Pancreas (tissue), 10 donors: ENCODE data around the gene HORMAD2. TPM values are rescaled to one million over a fixed set of nuclear protein-coding genes. Genes with fewer than 3 reads are reported as not detected.

Experiments used
- ATAC-seq, 4 donors: fragments of 200-7000 bp; cut with Tn5 transposase; one replicate each; pipeline versions ENCODE4 v1.8.0 to v1.9.1; 2020; ENCODE audit warnings: mild to moderate bottlenecking in 4 of 4, moderate library complexity in 4 of 4
- DNase-seq, 6 donors: peaks; one replicate each; pipeline ENCODE4 v3.0.0-alpha.2; 2020
- FAIRE-seq: peaks from 2 replicates; lab custom pipeline; 2012; peaks lifted over from hg19 to GRCh38; lab: Jason Lieb, UNC
- H3K27ac ChIP-seq, 4 donors: fragments of 200-600 bp; sonication (generic); 1 replicate in 3 of 4; 2 replicates in 1 of 4; pipeline versions ENCODE4 v1.5.0 to v1.8.0; 2020
- H3K27me3 ChIP-seq, 4 donors: fragments of 200-600 bp; one replicate each; pipeline ENCODE4 v1.8.0; 2021
- H3K36me3 ChIP-seq, 3 donors: fragments of 200-600 bp; sonication (generic) in 1 of 3; one replicate each; pipeline versions ENCODE4 v1.5.0 to v1.8.0; 2020 to 2021
- H3K4me1 ChIP-seq, 3 donors: fragments of 200-600 bp; one replicate each; pipeline ENCODE4 v1.8.0; 2021
- H3K4me3 ChIP-seq, 4 donors: fragments of 200-600 bp; sonication (generic) in 2 of 4; one replicate each; pipeline versions ENCODE4 v1.5.0 to v1.8.0; 2020 to 2021
- H3K9me3 ChIP-seq, 4 donors: fragments of 200-600 bp; one replicate each; pipeline ENCODE4 v1.8.0; 2021
- WGBS, 2 donors: extraction: QIAGEN DNeasy Blood & Tissue Kit; methylation state at CpG; one replicate each; pipeline ENCODE4 v1.1.7; 2013; 5-methylcytosine and 5-hydroxymethylcytosine counted together
- intact Hi-C, 3 donors: fragments of 100-400 bp; cut with DNase I; formaldehyde crosslinking; loops; one replicate each; pipeline versions ENCODE4 v1.11.1 to v1.14.2; 2022
- polyA plus RNA-seq, 2 donors: library from polyadenylated mRNA; stranded (reverse); fragments of 200-250 nt; gene quantifications; one replicate each; pipeline ENCODE4 v1.2.3, GENCODE V29; 2013
- total RNA-seq, 6 donors: library from RNA; stranded (reverse); fragmentation: NEBNext Ultra II Directional in 4 of 6; extraction: Animal tissue kit (Norgen Biotek cat#: 25700) in 4 of 6; gene quantifications; one replicate each; pipeline versions ENCODE4 v1.2.1 to v1.2.4, GENCODE V29; 2021 to 2023
- TF ChIP-seq, protein P1 (sequence below), 4 donors: fragments of 200-600 bp; sonication (generic) in 3 of 4; IDR thresholded peaks; one replicate each; pipeline versions ENCODE4 v1.5.0 to v1.8.0; 2021; ENCODE audit warnings: antibody characterized with exemption in 4 of 4
- donor health status: healthy with polysubstance abuse.
- donor health status: DM: no; HTN: no; CAD: no; lungs with moderate emphysema.
- donor health status: DM: no; HTN: no; CAD: no.
- donor health status: control.
- donor health status: control.
- donor health status: Bipolar disorder and iron deficiency.
- donor health status: DM: yes; HTN: yes; CAD: no.
- donor health status: DM: no; HTN: no; CAD: no.
- donor health status: DM: no; HTN: no; CAD: no.
- donor health status: DM: yes; HTN: yes; CAD: no.

The HORMAD2 gene
- total and polyA plus RNA-seq, 8 donors = not detected

- no peak for ATAC-seq
- no peak overlapping the region for H3K27ac ChIP-seq
- DNase-seq = no peak
Measured at GRCh38 chr22:30033901-30034300, 46.4 kb upstream of the HORMAD2 start.

GRCh38 chr22:30036656-30037055, 43.6 kb upstream of the HORMAD2 start:
- intact Hi-C loops = no loop called here
- ATAC-seq (peak in 1 of 4 donors; percentile 59), DNase-seq (no peak), FAIRE-seq (no peak)
- WGBS, 2 donors = 96 to 99% methylated on average over 2 of the region's 2 CpGs
- H3K27me3 ChIP-seq = no peaks in the 10 kb centered on the region
- no peaks in the 10 kb centered on the region for H3K36me3 ChIP-seq
- TF ChIP-seq, protein P1, sequence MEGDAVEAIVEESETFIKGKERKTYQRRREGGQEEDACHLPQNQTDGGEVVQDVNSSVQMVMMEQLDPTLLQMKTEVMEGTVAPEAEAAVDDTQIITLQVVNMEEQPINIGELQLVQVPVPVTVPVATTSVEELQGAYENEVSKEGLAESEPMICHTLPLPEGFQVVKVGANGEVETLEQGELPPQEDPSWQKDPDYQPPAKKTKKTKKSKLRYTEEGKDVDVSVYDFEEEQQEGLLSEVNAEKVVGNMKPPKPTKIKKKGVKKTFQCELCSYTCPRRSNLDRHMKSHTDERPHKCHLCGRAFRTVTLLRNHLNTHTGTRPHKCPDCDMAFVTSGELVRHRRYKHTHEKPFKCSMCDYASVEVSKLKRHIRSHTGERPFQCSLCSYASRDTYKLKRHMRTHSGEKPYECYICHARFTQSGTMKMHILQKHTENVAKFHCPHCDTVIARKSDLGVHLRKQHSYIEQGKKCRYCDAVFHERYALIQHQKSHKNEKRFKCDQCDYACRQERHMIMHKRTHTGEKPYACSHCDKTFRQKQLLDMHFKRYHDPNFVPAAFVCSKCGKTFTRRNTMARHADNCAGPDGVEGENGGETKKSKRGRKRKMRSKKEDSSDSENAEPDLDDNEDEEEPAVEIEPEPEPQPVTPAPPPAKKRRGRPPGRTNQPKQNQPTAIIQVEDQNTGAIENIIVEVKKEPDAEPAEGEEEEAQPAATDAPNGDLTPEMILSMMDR (IDR thresholded peaks at IDR 0.05) = no peak
- H3K4me3 ChIP-seq = no peak overlapping the region
- H3K27ac ChIP-seq = no peak overlapping the region
- H3K9me3 ChIP-seq = no peaks in the 10 kb centered on the region
- H3K4me1 ChIP-seq = peaks cover 0 to 6% (median 0%) of the 10 kb centered on the region in 3 donors

More at GRCh38 chr22:30033901-30034300, 46.4 kb upstream of the HORMAD2 start:
- no peak for FAIRE-seq
- no peaks in the 10 kb centered on the region for H3K9me3 ChIP-seq
- no peaks in the 10 kb centered on the region for H3K27me3 ChIP-seq
- no peaks in the 10 kb centered on the region for H3K36me3 ChIP-seq
- TF ChIP-seq, protein P1 (IDR thresholded peaks at IDR 0.05) = no peak
- 71 to 85% methylated on average over 5 of the region's 5 CpGs for WGBS, 2 donors
- intact Hi-C loops = no loop called here
- H3K4me1 ChIP-seq = peaks cover 0 to 6% (median 0%) of the 10 kb centered on the region in 3 donors
- H3K4me3 ChIP-seq = no peak overlapping the region

DNA sequence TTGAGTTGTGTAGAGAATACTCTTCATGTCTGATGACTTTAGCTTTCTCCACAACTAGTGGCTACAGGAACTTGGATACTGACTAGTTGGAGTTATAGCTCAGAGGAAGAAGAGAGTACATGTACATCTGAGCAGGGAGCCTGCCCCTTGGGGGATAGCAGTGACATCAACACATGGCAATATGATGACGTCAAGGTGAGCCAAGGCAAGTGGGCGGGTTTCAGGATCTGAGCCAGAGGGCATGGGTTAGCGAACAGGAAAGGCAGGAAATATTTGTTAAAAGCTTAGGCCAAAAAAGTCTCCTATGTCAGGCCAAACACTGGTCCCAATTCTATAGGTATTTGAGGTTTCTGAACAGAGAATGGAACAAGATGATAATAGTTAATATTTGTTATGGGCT, 42.0 kb upstream of the HORMAD2 start:
- peak; percentile 44 to 65 (median 60) for ATAC-seq
- intact Hi-C loops = no loop called here
- no peak overlapping the region for H3K4me3 ChIP-seq
- H3K36me3 ChIP-seq = no peaks in the 10 kb centered on the region
- DNase-seq = peak in 3 of 6 donors; percentile 42 to 66 (median 56)
- TF ChIP-seq, protein P1 (IDR thresholded peaks at IDR 0.05) = no peak
- peaks cover 0 to 6% (median 0%) of the 10 kb centered on the region in 3 donors for H3K4me1 ChIP-seq
- FAIRE-seq = no peak
- peak overlapping the region in 3 of 4 donors; percentile 8 to 22 (median 13) for H3K27ac ChIP-seq
- no peaks in the 10 kb centered on the region for H3K27me3 ChIP-seq
- no peaks in the 10 kb centered on the region for H3K9me3 ChIP-seq
- WGBS, 2 donors = 28 to 29% methylated on average over 3 of the region's 3 CpGs

DNA sequence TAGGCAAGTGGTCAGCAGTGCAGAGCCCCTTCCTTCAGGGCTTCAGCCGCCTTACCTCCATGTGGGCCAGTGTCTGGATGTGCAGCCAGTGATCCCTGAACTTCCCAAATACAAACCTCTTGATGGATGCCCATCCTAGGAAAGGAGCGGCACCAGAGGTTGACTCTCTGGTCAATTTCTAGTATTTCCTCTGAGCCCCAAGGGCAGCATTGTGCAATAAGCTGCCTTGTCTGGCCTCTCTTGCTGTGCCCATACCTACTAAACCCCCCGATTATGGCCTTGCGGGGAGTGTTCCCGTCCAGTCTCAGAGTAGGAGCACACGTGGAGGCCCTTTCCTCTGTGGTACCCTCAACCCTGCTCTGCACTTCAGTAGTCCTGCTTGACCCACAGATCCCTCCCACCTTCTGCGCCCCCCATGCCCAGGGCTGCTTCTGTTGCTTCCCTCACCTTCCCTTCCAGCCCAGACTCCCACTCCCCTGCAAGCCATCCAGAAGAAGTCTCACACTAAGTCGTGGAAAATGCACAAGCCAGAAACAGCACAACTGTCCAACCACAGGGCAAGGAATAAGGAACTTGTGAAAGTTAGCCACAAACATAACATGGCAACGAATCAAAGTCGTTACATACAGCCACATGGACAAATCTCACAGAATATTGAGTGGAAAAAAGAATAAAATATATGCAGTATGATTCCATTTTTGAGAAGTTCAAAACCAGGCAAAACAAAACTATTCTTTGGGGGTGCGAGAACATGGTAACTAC, 39.6 kb upstream of the HORMAD2 start:
- DNase-seq (no peak), FAIRE-seq (no peak), ATAC-seq (no peak)
- TF ChIP-seq, protein P1 (IDR thresholded peaks at IDR 0.05) = no peak
- H3K27ac ChIP-seq = no peak overlapping the region
- no peak overlapping the region for H3K4me3 ChIP-seq
- 79 to 86% methylated on average over 11 of the region's 11 CpGs for WGBS, 2 donors
- no peaks in the 10 kb centered on the region for H3K9me3 ChIP-seq
- peaks cover 0 to 12% (median 0%) of the 10 kb centered on the region in 3 donors for H3K4me1 ChIP-seq
- H3K36me3 ChIP-seq = no peaks in the 10 kb centered on the region
- intact Hi-C loops = no loop called here
- H3K27me3 ChIP-seq = no peaks in the 10 kb centered on the region

DNA sequence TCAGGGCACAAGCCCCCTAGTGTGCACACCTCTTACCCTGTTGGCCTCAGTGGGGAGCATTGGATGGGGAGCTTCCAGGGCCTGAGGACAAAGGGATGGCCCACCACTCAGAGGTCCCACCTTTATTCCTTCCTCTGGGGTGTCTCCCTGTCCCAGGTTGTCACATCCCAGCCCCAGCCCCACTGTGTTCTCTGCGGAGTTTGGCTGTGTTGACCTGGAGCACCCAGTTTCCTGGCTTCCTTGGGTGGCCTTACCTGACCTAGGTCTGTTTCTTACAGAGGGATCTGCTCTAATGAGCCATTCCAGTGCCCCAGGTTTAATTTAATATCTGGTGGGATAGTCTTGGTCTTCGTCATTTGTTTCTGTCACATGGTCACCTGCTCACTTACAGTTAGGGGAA, 38.8 kb upstream of the HORMAD2 start:
- no peak for ATAC-seq
- Histone ChIP-seq H3K9me3 (no peaks in the 10 kb centered on the region), H3K27ac (no peak overlapping the region), H3K4me1 (peaks cover 0 to 12% (median 0%) of the 10 kb centered on the region in 3 donors), H3K4me3 (no peak overlapping the region), H3K27me3 (no peaks in the 10 kb centered on the region), H3K36me3 (no peaks in the 10 kb centered on the region)
- 68 to 97% methylated on average over 2 of the region's 2 CpGs for WGBS, 2 donors
- DNase-seq = no peak
- no peak for FAIRE-seq
- TF ChIP-seq, protein P1 (IDR thresholded peaks at IDR 0.05) = no peak
- intact Hi-C loops = no loop called here
